ENCODE data around the gene DGKZ. TPM values are rescaled to one million over a fixed set of nuclear protein-coding genes. Genes with fewer than 3 reads are reported as not detected.

DGKZ gene
- total and polyA plus RNA-seq, 2 donors from 2014 or later = 48.5 to 50.6 TPM

GRCh38 chr11:46350695-46351094, 3.4 kb downstream of the DGKZ start:
- no peaks in the 10 kb centered on the region for H3K36me3 ChIP-seq (ENCODE audit: control insufficient read depth in 2 of 3, insufficient read depth in 3 of 3, low read length in 3 of 3)
- no peak for DNase-seq
- no peak overlapping the region for H3K4me3 ChIP-seq (ENCODE audit: low read length in 3 of 3)
- H3K9me3 ChIP-seq (ENCODE audit: control insufficient read depth in 2 of 3, insufficient read depth in 1 of 3, low read length in 3 of 3) = no peaks in the 10 kb centered on the region
- intact Hi-C loops (cut with DNase I) = no loop called here
- no peak overlapping the region for H3K9ac ChIP-seq (ENCODE audit: low read length in 3 of 3)
- no peaks in the 10 kb centered on the region for H3K27me3 ChIP-seq (ENCODE audit: control insufficient read depth, insufficient read depth, low read length)
- peaks cover 0 to 34% (median 12%) of the 10 kb centered on the region in 3 donors for H3K4me1 ChIP-seq (ENCODE audit: control insufficient read depth in 2 of 3, insufficient read depth in 2 of 3, low read depth in 1 of 3, low read length in 3 of 3)
- H3K27ac ChIP-seq (ENCODE audit: low read depth in 2 of 2, low read length in 2 of 2) = no peak overlapping the region
- no peak for FAIRE-seq
- no peak for TF ChIP-seq CTCF (IDR thresholded peaks at IDR 0.05; ENCODE audit: borderline replicate concordance, extremely low read depth, insufficient read depth)

GRCh38 chr11:46351148-46351547, 3.9 kb downstream of the DGKZ start:
- Histone ChIP-seq H3K4me3 (ENCODE audit: low read length in 3 of 3) (no peak overlapping the region), H3K27ac (ENCODE audit: low read depth in 2 of 2, low read length in 2 of 2) (no peak overlapping the region), H3K27me3 (ENCODE audit: control insufficient read depth, insufficient read depth, low read length) (no peaks in the 10 kb centered on the region), H3K9me3 (ENCODE audit: control insufficient read depth in 2 of 3, insufficient read depth in 1 of 3, low read length in 3 of 3) (no peaks in the 10 kb centered on the region), H3K9ac (ENCODE audit: low read length in 3 of 3) (peak overlapping the region in 1 of 3 donors; percentile 29), H3K4me1 (ENCODE audit: control insufficient read depth in 2 of 3, insufficient read depth in 2 of 3, low read depth in 1 of 3, low read length in 3 of 3) (peaks cover 0 to 34% (median 12%) of the 10 kb centered on the region in 3 donors), H3K36me3 (ENCODE audit: control insufficient read depth in 2 of 3, insufficient read depth in 3 of 3, low read length in 3 of 3) (no peaks in the 10 kb centered on the region)
- intact Hi-C loops (cut with DNase I) = no loop called here
- DNase-seq (no peak), FAIRE-seq (no peak)
- no peak for TF ChIP-seq CTCF (IDR thresholded peaks at IDR 0.05; ENCODE audit: borderline replicate concordance, extremely low read depth, insufficient read depth)

- H3K9me3 ChIP-seq (ENCODE audit: control insufficient read depth in 2 of 3, insufficient read depth in 1 of 3, low read length in 3 of 3) = no peaks in the 10 kb centered on the region
- DNase-seq = no peak
- no peaks in the 10 kb centered on the region for H3K27me3 ChIP-seq (ENCODE audit: control insufficient read depth, insufficient read depth, low read length)
- H3K9ac ChIP-seq (ENCODE audit: low read length in 3 of 3) = peak overlapping the region in 1 of 3 donors; percentile 29
- H3K4me3 ChIP-seq (ENCODE audit: low read length in 3 of 3) = no peak overlapping the region
- H3K27ac ChIP-seq (ENCODE audit: low read depth in 2 of 2, low read length in 2 of 2) = peak overlapping the region in 1 of 2 donors; percentile 18
- peaks cover 0 to 34% (median 16%) of the 10 kb centered on the region in 3 donors for H3K4me1 ChIP-seq (ENCODE audit: control insufficient read depth in 2 of 3, insufficient read depth in 2 of 3, low read depth in 1 of 3, low read length in 3 of 3)
- H3K36me3 ChIP-seq (ENCODE audit: control insufficient read depth in 2 of 3, insufficient read depth in 3 of 3, low read length in 3 of 3) = no peaks in the 10 kb centered on the region
- no peak for FAIRE-seq
- intact Hi-C loops (cut with DNase I) = no loop called here
- TF ChIP-seq CTCF (IDR thresholded peaks at IDR 0.05; ENCODE audit: borderline replicate concordance, extremely low read depth, insufficient read depth) = no peak
Observed at GRCh38 chr11:46351606-46352005, 4.3 kb downstream of the DGKZ start.

Measured in kidney (tissue), 14 donors.